Measurements from ENCODE around the gene TUBGCP2.
"Not testable (repeated sequence)": the region's sequence is repeated elsewhere in the genome, so short reads cannot be mapped to it uniquely, and the experiment has no call there.

The TUBGCP2 gene

GRCh38 chr10:133268532-133268931, 40.1 kb downstream of the TUBGCP2 start:
- Histone ChIP-seq H3K9ac (ENCODE audit: low read length) (no peak overlapping the region), H3K4me1 (ENCODE audit: control insufficient read depth, insufficient read depth, low read length) (peaks cover 1% of the 10 kb centered on the region; the same call in 1 of the 2 replicates), H3K4me3 (ENCODE audit: low read depth, low read length) (no peak overlapping the region), H3K27me3 (ENCODE audit: control insufficient read depth, insufficient read depth, low read length) (peaks cover 5% of the 10 kb centered on the region; the same call in 1 of the 2 replicates), H3K9me3 (ENCODE audit: control insufficient read depth, insufficient read depth, low read depth, low read length) (no peaks in the 10 kb centered on the region), H3K36me3 (ENCODE audit: control insufficient read depth, insufficient read depth, low read length) (no peaks in the 10 kb centered on the region), H3K27ac (ENCODE audit: low read depth, low read length) (no peak overlapping the region)

GRCh38 chr10:133267829-133268228, 40.8 kb downstream of the TUBGCP2 start:
- no peak overlapping the region for H3K27ac ChIP-seq (ENCODE audit: low read depth, low read length)
- peaks cover 12% of the 10 kb centered on the region for H3K27me3 ChIP-seq (ENCODE audit: control insufficient read depth, insufficient read depth, low read length)
- no peak overlapping the region for H3K4me3 ChIP-seq (ENCODE audit: low read depth, low read length)
- peaks cover 3% of the 10 kb centered on the region; the same call in 1 of the 2 replicates for H3K4me1 ChIP-seq (ENCODE audit: control insufficient read depth, insufficient read depth, low read length)
- no peak overlapping the region for H3K9ac ChIP-seq (ENCODE audit: low read length)
- H3K9me3 ChIP-seq (ENCODE audit: control insufficient read depth, insufficient read depth, low read depth, low read length): no peaks in the 10 kb centered on the region
- H3K36me3 ChIP-seq (ENCODE audit: control insufficient read depth, insufficient read depth, low read length): no peaks in the 10 kb centered on the region

- H3K36me3 ChIP-seq (ENCODE audit: control insufficient read depth, insufficient read depth, low read length): no peaks in the 10 kb centered on the region
- H3K4me1 ChIP-seq (ENCODE audit: control insufficient read depth, insufficient read depth, low read length): peaks cover 6% of the 10 kb centered on the region; the same call in 1 of the 2 replicates
- no peaks in the 10 kb centered on the region for H3K9me3 ChIP-seq (ENCODE audit: control insufficient read depth, insufficient read depth, low read depth, low read length)
- no peak overlapping the region for H3K4me3 ChIP-seq (ENCODE audit: low read depth, low read length)
- no peak overlapping the region for H3K27ac ChIP-seq (ENCODE audit: low read depth, low read length)
- peaks cover 18% of the 10 kb centered on the region for H3K27me3 ChIP-seq (ENCODE audit: control insufficient read depth, insufficient read depth, low read length)
- H3K9ac ChIP-seq (ENCODE audit: low read length): no peak overlapping the region
These were observed 41.4 kb downstream of the TUBGCP2 start for GRCh38 chr10:133267293-133267692.

GRCh38 chr10:133266056-133266795, 42.4 kb downstream of the TUBGCP2 start:
- Histone ChIP-seq H3K4me3 (ENCODE audit: low read depth, low read length) (no peak overlapping the region), H3K9ac (ENCODE audit: low read length) (no peak overlapping the region), H3K27me3 (ENCODE audit: control insufficient read depth, insufficient read depth, low read length) (peaks cover 20% of the 10 kb centered on the region), H3K27ac (ENCODE audit: low read depth, low read length) (no peak overlapping the region), H3K9me3 (ENCODE audit: control insufficient read depth, insufficient read depth, low read depth, low read length) (no peaks in the 10 kb centered on the region), H3K4me1 (ENCODE audit: control insufficient read depth, insufficient read depth, low read length) (peaks cover 8% of the 10 kb centered on the region; the same call in 1 of the 2 replicates), H3K36me3 (ENCODE audit: control insufficient read depth, insufficient read depth, low read length) (no peaks in the 10 kb centered on the region)

- H3K9ac ChIP-seq (ENCODE audit: low read length); H3K4me3 ChIP-seq (ENCODE audit: low read depth, low read length); H3K27ac ChIP-seq (ENCODE audit: low read depth, low read length); H3K36me3 ChIP-seq (ENCODE audit: control insufficient read depth, insufficient read depth, low read length); H3K9me3 ChIP-seq (ENCODE audit: control insufficient read depth, insufficient read depth, low read depth, low read length): not testable (repeated sequence)
- Histone ChIP-seq H3K4me1 (ENCODE audit: control insufficient read depth, insufficient read depth, low read length) (peaks cover 10% of the 10 kb centered on the region; the same call in 1 of the 2 replicates), H3K27me3 (ENCODE audit: control insufficient read depth, insufficient read depth, low read length) (peaks cover 23% of the 10 kb centered on the region)
These were observed 43.6 kb downstream of the TUBGCP2 start for GRCh38 chr10:133265052-133265451.

- Histone ChIP-seq H3K9ac (ENCODE audit: low read length) (no peak overlapping the region), H3K27ac (ENCODE audit: low read depth, low read length) (no peak overlapping the region), H3K4me1 (ENCODE audit: control insufficient read depth, insufficient read depth, low read length) (peaks cover 10% of the 10 kb centered on the region; the same call in 1 of the 2 replicates)
These were observed 44.2 kb downstream of the TUBGCP2 start for GRCh38 chr10:133264461-133264860.

GRCh38 chr10:133263674-133264073, 45.0 kb downstream of the TUBGCP2 start:
- Histone ChIP-seq H3K36me3 (ENCODE audit: control insufficient read depth, insufficient read depth, low read length) (no peaks in the 10 kb centered on the region), H3K27ac (ENCODE audit: low read depth, low read length) (no peak overlapping the region), H3K9ac (ENCODE audit: low read length) (no peak overlapping the region), H3K27me3 (ENCODE audit: control insufficient read depth, insufficient read depth, low read length) (peaks cover 23% of the 10 kb centered on the region), H3K4me3 (ENCODE audit: low read depth, low read length) (no peak overlapping the region), H3K4me1 (ENCODE audit: control insufficient read depth, insufficient read depth, low read length) (peaks cover 15% of the 10 kb centered on the region; the same call in 1 of the 2 replicates), H3K9me3 (ENCODE audit: control insufficient read depth, insufficient read depth, low read depth, low read length) (no peaks in the 10 kb centered on the region)

More at GRCh38 chr10:133264461-133264860, 44.2 kb downstream of the TUBGCP2 start:
- Histone ChIP-seq H3K36me3 (ENCODE audit: control insufficient read depth, insufficient read depth, low read length) (no peaks in the 10 kb centered on the region), H3K4me3 (ENCODE audit: low read depth, low read length) (no peak overlapping the region), H3K27me3 (ENCODE audit: control insufficient read depth, insufficient read depth, low read length) (peaks cover 23% of the 10 kb centered on the region), H3K9me3 (ENCODE audit: control insufficient read depth, insufficient read depth, low read depth, low read length) (no peaks in the 10 kb centered on the region)

GRCh38 chr10:133262696-133263095, 46.0 kb downstream of the TUBGCP2 start:
- Histone ChIP-seq H3K4me3 (ENCODE audit: low read depth, low read length) (no peak overlapping the region), H3K4me1 (ENCODE audit: control insufficient read depth, insufficient read depth, low read length) (peaks cover 21% of the 10 kb centered on the region), H3K36me3 (ENCODE audit: control insufficient read depth, insufficient read depth, low read length) (no peaks in the 10 kb centered on the region), H3K9ac (ENCODE audit: low read length) (no peak overlapping the region), H3K27ac (ENCODE audit: low read depth, low read length) (no peak overlapping the region), H3K27me3 (ENCODE audit: control insufficient read depth, insufficient read depth, low read length) (peaks cover 23% of the 10 kb centered on the region), H3K9me3 (ENCODE audit: control insufficient read depth, insufficient read depth, low read depth, low read length) (no peaks in the 10 kb centered on the region)

- Histone ChIP-seq H3K27me3 (ENCODE audit: control insufficient read depth, insufficient read depth, low read length) (peaks cover 23% of the 10 kb centered on the region), H3K9me3 (ENCODE audit: control insufficient read depth, insufficient read depth, low read depth, low read length) (no peaks in the 10 kb centered on the region), H3K9ac (ENCODE audit: low read length) (peak overlapping the region; percentile 27), H3K4me1 (ENCODE audit: control insufficient read depth, insufficient read depth, low read length) (peaks cover 29% of the 10 kb centered on the region), H3K27ac (ENCODE audit: low read depth, low read length) (0 out of 2 replicates have a peak overlapping the region, but pooled peaks have one; percentile 45), H3K4me3 (ENCODE audit: low read depth, low read length) (peak overlapping the region; percentile 68), H3K36me3 (ENCODE audit: control insufficient read depth, insufficient read depth, low read length) (no peaks in the 10 kb centered on the region)
These were observed 46.8 kb downstream of the TUBGCP2 start for GRCh38 chr10:133261726-133262325.

GRCh38 chr10:133260895-133261725, 47.6 kb downstream of the TUBGCP2 start:
- H3K9me3 ChIP-seq (ENCODE audit: control insufficient read depth, insufficient read depth, low read depth, low read length): no peaks in the 10 kb centered on the region
- H3K9ac ChIP-seq (ENCODE audit: low read length): peak overlapping the region; percentile 27
- 0 out of 2 replicates have a peak overlapping the region, but pooled peaks have one; percentile 45 for H3K27ac ChIP-seq (ENCODE audit: low read depth, low read length)
- peaks cover 23% of the 10 kb centered on the region for H3K27me3 ChIP-seq (ENCODE audit: control insufficient read depth, insufficient read depth, low read length)
- H3K36me3 ChIP-seq (ENCODE audit: control insufficient read depth, insufficient read depth, low read length): no peaks in the 10 kb centered on the region
- peaks cover 29% of the 10 kb centered on the region for H3K4me1 ChIP-seq (ENCODE audit: control insufficient read depth, insufficient read depth, low read length)
- H3K4me3 ChIP-seq (ENCODE audit: low read depth, low read length): peak overlapping the region; percentile 68
